Stimulated activated CD8-positive, alpha-beta memory T cell treated with anti-CD3 and anti-CD28 coated beads, Interleukin-4, amount 100 ng/mL, for 24 hours (primary cell): ENCODE measurements around the gene HTD2.

Experiments used
- DNase-seq: peaks from one replicate; pipeline ENCODE4 v3.0.0-alpha.2; 2020; ENCODE audit warnings: low read depth

HTD2 gene

DNA sequence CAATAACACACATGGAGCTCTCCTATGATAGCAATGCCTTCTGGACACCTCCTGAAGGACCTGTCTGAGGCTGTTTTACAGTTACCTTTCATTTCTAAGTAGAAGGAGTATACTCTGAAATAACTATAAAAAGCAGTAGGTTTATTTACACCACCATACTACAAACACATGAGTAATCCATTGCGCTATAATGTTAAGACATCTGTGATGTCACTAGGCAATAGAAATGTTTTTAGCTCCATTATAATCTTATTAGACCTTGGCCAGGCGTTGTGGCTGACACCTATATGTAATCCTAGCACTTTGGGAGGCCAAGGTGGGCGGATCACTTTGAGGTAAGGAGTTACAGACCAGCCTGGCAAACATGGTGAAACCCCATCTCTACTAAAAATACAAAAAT lies 51.1 kb downstream of the HTD2 start:
- no peak for DNase-seq

DNA sequence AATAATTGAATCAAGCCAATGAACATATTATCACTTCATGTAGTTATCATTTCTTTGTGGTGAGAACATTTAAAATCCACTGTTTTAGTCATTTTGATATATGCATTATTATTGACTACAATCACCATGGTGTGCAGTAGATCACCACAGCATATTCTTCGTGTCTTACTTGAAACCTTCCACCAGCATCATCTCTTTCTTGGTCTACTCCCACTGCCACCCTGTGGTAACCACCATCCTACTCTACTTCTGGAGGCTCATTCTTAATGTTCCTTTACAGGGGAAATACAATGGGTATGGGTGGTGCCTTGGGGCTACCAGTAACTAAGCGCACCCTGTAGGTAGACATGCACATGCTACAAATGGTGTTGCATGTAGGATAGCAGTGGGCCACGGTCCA lies 51.8 kb downstream of the HTD2 start:
- no peak for DNase-seq

DNA sequence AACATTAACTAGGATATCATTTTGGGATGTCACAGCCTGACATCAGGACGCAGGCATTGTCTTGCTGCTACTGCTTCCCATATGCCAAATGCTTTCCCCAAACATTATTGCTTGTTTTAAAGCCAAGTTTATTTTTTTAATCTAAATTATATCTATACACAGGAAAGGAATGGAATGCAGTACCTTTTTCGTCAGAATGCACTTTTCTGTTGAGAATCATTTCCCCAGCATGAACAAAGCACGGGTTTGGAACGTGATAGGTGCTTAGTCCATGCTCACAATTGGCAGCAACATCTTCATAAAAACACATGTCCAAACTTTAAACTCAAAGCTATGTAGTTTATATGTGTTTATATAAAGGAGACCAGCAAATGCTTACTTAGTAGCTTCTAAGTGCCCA lies 52.5 kb downstream of the HTD2 start:
- no peak for DNase-seq

DNA sequence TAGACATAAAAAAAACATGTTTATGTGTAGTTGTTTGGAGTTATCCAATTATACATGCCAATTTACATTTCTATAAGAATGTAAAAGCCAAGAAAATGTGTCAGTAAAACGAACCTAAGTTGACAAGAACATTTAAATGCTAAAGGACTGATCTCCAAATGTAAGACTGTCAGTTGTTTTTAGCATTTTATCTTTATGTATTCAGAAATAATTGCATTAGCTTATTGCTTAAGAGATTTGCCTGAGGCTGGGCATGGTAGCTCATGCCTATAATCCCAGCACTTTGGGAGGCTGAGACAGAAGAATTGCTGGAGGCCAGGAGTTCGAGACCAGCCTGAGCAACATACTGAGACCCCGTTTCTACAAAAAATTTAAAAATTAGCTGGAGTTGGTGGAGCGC lies 53.3 kb downstream of the HTD2 start:
- no peak for DNase-seq

DNA sequence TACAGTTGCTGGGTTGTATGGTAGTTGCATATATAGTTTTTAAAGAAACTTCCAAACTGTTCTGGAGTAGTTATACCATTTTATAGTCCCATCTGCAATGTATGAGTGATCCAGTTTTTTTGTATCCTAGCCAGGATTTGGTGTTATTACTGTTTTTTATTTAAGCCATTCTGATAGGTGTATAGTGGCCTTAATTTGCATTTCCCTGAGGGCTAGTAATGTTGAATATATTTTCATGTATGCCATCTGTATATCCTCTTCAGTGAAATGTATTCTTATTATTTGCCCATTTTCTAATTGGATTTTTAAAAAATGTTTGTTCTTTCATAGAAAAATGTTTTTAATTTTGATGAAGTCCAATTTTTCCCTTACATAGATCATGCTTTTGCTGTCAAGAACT lies 55.5 kb downstream of the HTD2 start:
- no peak for DNase-seq

DNA sequence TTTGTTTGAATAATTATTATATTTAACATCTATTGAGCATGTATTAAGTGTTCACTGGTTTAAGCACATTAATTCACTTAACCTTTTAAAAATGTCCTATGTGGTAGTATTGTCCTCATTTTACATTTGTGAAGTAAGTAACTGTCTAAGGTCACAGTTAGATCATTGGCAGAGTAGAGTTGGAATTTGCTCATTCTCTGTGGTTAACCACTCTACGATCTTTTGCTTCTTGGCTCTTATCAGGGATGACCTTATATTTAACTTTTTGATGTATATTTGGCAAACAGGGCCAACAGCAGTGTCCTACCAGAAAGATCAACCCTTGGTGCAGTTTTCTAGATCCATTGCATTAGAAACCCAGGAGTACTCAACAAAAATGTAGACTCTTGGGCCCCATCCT lies 60.4 kb downstream of the HTD2 start:
- no peak for DNase-seq

DNA sequence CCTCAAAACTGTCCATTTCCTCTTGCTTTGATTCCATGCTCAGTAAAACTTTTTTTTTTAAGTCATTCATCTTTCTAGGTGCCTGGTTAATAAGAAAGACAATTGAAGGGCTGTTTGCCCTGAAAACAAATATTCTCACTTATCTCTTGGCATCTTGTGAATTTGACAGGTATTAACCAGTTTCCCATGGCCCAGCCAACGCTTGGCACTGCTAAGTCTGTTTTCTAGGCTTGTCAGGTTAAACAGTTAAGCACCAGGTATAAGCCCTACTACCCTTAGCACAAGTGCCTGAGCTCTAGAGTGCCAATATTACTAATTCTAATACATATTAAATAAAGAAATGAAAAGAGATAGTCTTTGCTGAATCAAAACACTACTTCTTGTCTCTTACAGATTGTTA lies 62.7 kb downstream of the HTD2 start:
- no peak for DNase-seq
